ENCODE results near the gene CRHR2.

The CRHR2 gene

GRCh38 chr7:30702200-30702599, 19.9 kb upstream of the CRHR2 start:
- H3K4me3 ChIP-seq (ENCODE audit: low read depth, low read length), result no peak overlapping the region
- in situ Hi-C loops (cut with HindIII; ENCODE audit: low sequenced_read_pairs), result loop anchor here (5.0 kb wide), 1 partner anchor 45 kb away; no protein-coding TSS in a partner anchor
- TF ChIP-seq CTCF (IDR thresholded peaks at IDR 0.05; ENCODE audit: low read depth, low read length, missing control alignments), result no peak
- no peak for DNase-seq (ENCODE audit: low read depth)

GRCh38 chr7:30700941-30701340, 18.7 kb upstream of the CRHR2 start:
- no peak for DNase-seq (ENCODE audit: low read depth)
- H3K4me3 ChIP-seq (ENCODE audit: low read depth, low read length), result no peak overlapping the region
- no peak for TF ChIP-seq CTCF (IDR thresholded peaks at IDR 0.05; ENCODE audit: low read depth, low read length, missing control alignments)
- in situ Hi-C loops (cut with HindIII; ENCODE audit: low sequenced_read_pairs), result loop anchor here (5.0 kb wide), 1 partner anchor 46 kb away; no protein-coding TSS in a partner anchor

- no peak overlapping the region for H3K4me3 ChIP-seq (ENCODE audit: low read depth, low read length)
- in situ Hi-C loops (cut with HindIII; ENCODE audit: low sequenced_read_pairs), result loop anchor here (5.0 kb wide), 1 partner anchor 47 kb away; no protein-coding TSS in a partner anchor
- no peak for TF ChIP-seq CTCF (IDR thresholded peaks at IDR 0.05; ENCODE audit: low read depth, low read length, missing control alignments)
- DNase-seq (ENCODE audit: low read depth), result no peak
Measured at GRCh38 chr7:30699706-30700495, 17.6 kb upstream of the CRHR2 start.

- no peak overlapping the region for H3K4me3 ChIP-seq (ENCODE audit: low read depth, low read length)
- no peak for TF ChIP-seq CTCF (IDR thresholded peaks at IDR 0.05; ENCODE audit: low read depth, low read length, missing control alignments)
- in situ Hi-C loops (cut with HindIII; ENCODE audit: low sequenced_read_pairs), result no loop called here
- no peak for DNase-seq (ENCODE audit: low read depth)
Measured at GRCh38 chr7:30698481-30698880, 16.2 kb upstream of the CRHR2 start.

GRCh38 chr7:30697719-30698460, 15.6 kb upstream of the CRHR2 start:
- in situ Hi-C loops (cut with HindIII; ENCODE audit: low sequenced_read_pairs), result no loop called here
- no peak overlapping the region for H3K4me3 ChIP-seq (ENCODE audit: low read depth, low read length)
- no peak for DNase-seq (ENCODE audit: low read depth)
- TF ChIP-seq CTCF (IDR thresholded peaks at IDR 0.05; ENCODE audit: low read depth, low read length, missing control alignments), result no peak

- no peak for DNase-seq (ENCODE audit: low read depth)
- in situ Hi-C loops (cut with HindIII; ENCODE audit: low sequenced_read_pairs), result no loop called here
- no peak overlapping the region for H3K4me3 ChIP-seq (ENCODE audit: low read depth, low read length)
- TF ChIP-seq CTCF (IDR thresholded peaks at IDR 0.05; ENCODE audit: low read depth, low read length, missing control alignments), result no peak
Measured at GRCh38 chr7:30694774-30695721, 12.8 kb upstream of the CRHR2 start.

Data from astrocyte of the cerebellum (primary cell).